HG03095 (cell line): ENCODE measurements around the gene KLK14.

Experiments
- ATAC-seq: cut with Tn5 transposase; IDR thresholded peaks from one replicate; pipeline ENCODE4 v1.9.1; 2021; ENCODE audit warnings: moderate library complexity; ENCODE audit not compliant: unreplicated experiment

KLK14 gene

GRCh38 chr19:51108805-51109146, 26.1 kb upstream of the KLK14 start:
- peak; percentile 19 for ATAC-seq

- ATAC-seq = peak; percentile 84
Observed at GRCh38 chr19:51108066-51108804, 25.5 kb upstream of the KLK14 start, which contains the start of gene CTU1. Gene CTU1, minus strand, starts transcription at chr19:51108409. Its CDS starts 3,840 bp downstream, at chr19:51104569.

- no peak for ATAC-seq
Observed at GRCh38 chr19:51107406-51108065, 24.8 kb upstream of the KLK14 start.

- ATAC-seq = no peak
Observed at GRCh38 chr19:51103926-51104341, 21.2 kb upstream of the KLK14 start.

GRCh38 chr19:51102991-51103390, 20.3 kb upstream of the KLK14 start:
- no peak for ATAC-seq

- no peak for ATAC-seq
Observed at GRCh38 chr19:51101171-51101865, 18.6 kb upstream of the KLK14 start.

GRCh38 chr19:51100601-51101000, 17.9 kb upstream of the KLK14 start:
- ATAC-seq = no peak

- no peak for ATAC-seq
Observed at GRCh38 chr19:51099047-51099382, 16.3 kb upstream of the KLK14 start.

GRCh38 chr19:51098365-51099046, 15.8 kb upstream of the KLK14 start:
- ATAC-seq = no peak

GRCh38 chr19:51097796-51098195, 15.1 kb upstream of the KLK14 start:
- ATAC-seq = no peak

GRCh38 chr19:51097166-51097738, 14.6 kb upstream of the KLK14 start:
- no peak for ATAC-seq

- ATAC-seq = no peak
Observed at GRCh38 chr19:51096473-51097165, 13.9 kb upstream of the KLK14 start.

GRCh38 chr19:51094696-51095279, 12.1 kb upstream of the KLK14 start:
- ATAC-seq = no peak

GRCh38 chr19:51093510-51094345, 11.0 kb upstream of the KLK14 start:
- ATAC-seq = no peak

- ATAC-seq = no peak
Observed at GRCh38 chr19:51093101-51093500, 10.4 kb upstream of the KLK14 start.

- no peak for ATAC-seq
Observed at GRCh38 chr19:51091895-51092873, 9.5 kb upstream of the KLK14 start.

GRCh38 chr19:51091126-51091525, 8.4 kb upstream of the KLK14 start:
- ATAC-seq = no peak

- no peak for ATAC-seq
Observed at GRCh38 chr19:51090471-51090870, 7.8 kb upstream of the KLK14 start.
